Measurements from ENCODE around the gene COA4. TPM values are rescaled to one million over a fixed set of nuclear protein-coding genes. Genes with fewer than 3 reads are reported as not detected.

The COA4 gene
- total and polyA plus RNA-seq, 2 donors (not counting 1 experiment from before 2014, with no cell fraction given): 59.6 to 60.8 TPM

DNA sequence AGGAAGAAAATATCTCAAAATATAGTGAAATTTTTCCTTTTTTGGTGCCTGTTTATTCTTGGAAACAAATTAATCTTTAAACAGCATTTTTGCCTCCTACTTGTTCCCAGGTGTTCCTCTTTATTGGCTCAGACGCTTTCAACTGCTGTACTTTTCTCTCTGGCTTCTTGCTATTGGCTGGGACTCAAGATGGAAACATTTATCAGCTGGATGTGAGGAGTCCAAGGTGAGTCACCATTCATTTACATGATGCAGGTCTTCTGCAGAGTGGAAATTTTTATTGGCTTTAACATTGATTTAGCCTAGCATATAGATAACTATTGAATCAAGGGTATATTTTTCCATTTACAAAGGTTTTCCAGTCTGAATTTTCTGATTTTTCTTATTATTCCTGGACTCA lies 39.8 kb upstream of the COA4 start:
- Mint-ChIP-seq H3K27ac (no peak overlapping the region), H3K9me3 (ENCODE audit: insufficient read depth) (no peaks in the 10 kb centered on the region), H3K27me3 (no peaks in the 10 kb centered on the region), H3K4me3 (no peak overlapping the region), H3K4me1 (no peaks in the 10 kb centered on the region)
- Histone ChIP-seq H3K9me3 (ENCODE audit: control extremely low read depth in 1 of 3, control insufficient read depth in 2 of 3, insufficient read depth in 1 of 3, low read length in 2 of 3) (no peaks in the 10 kb centered on the region), H3K79me2 (ENCODE audit: control insufficient read depth, insufficient read depth, low read length) (no peaks in the 10 kb centered on the region), H4K20me1 (ENCODE audit: control insufficient read depth, insufficient read depth, low read length, poor library complexity, severe bottlenecking) (no peaks in the 10 kb centered on the region), H3K4me3 (ENCODE audit: control extremely low read depth in 1 of 5, extremely low read depth in 1 of 5, insufficient read depth in 1 of 5, low read depth in 2 of 5, low read length in 4 of 5) (no peak overlapping the region), H3K27me3 (replicated peaks in 1 of 4; ENCODE audit: control extremely low read depth in 1 of 4, control insufficient read depth in 3 of 4, insufficient read depth in 4 of 4, low read length in 3 of 4) (no peaks in the 10 kb centered on the region), H3K36me3 (replicated peaks in 1 of 2; ENCODE audit: control extremely low read depth in 1 of 2, control insufficient read depth in 1 of 2, extremely low read depth in 1 of 2, insufficient read depth in 2 of 2, low read length in 1 of 2) (peaks cover 6 to 76% of the 10 kb centered on the region in 2 experiments), H3K4me2 (replicated peaks; ENCODE audit: low read depth, low read length, poor library complexity, severe bottlenecking) (no peak overlapping the region), H3K27ac (ENCODE audit: low read length in 2 of 2) (no peak overlapping the region), H3K4me1 (ENCODE audit: control insufficient read depth in 2 of 2, insufficient read depth in 2 of 2, low read length in 2 of 2) (no peaks in the 10 kb centered on the region), H2AFZ (ENCODE audit: insufficient read depth, low read depth, low read length, poor library complexity, severe bottlenecking) (no peak overlapping the region), H3K9ac (ENCODE audit: low read length) (no peak overlapping the region)
- ChIA-PET CTCF (interaction anchor here (1.2 kb wide), 1 partner anchor 15 kb away, joined by 3 read pairs; no protein-coding TSS in a partner anchor), POLR2A (no interaction called here)
- no peak for TF ChIP-seq EZH2 (IDR thresholded peaks at IDR 0.05; ENCODE audit: borderline replicate concordance, insufficient read depth, low read depth, low read length, poor library complexity, severe bottlenecking)
- TF ChIP-seq, protein P1, sequence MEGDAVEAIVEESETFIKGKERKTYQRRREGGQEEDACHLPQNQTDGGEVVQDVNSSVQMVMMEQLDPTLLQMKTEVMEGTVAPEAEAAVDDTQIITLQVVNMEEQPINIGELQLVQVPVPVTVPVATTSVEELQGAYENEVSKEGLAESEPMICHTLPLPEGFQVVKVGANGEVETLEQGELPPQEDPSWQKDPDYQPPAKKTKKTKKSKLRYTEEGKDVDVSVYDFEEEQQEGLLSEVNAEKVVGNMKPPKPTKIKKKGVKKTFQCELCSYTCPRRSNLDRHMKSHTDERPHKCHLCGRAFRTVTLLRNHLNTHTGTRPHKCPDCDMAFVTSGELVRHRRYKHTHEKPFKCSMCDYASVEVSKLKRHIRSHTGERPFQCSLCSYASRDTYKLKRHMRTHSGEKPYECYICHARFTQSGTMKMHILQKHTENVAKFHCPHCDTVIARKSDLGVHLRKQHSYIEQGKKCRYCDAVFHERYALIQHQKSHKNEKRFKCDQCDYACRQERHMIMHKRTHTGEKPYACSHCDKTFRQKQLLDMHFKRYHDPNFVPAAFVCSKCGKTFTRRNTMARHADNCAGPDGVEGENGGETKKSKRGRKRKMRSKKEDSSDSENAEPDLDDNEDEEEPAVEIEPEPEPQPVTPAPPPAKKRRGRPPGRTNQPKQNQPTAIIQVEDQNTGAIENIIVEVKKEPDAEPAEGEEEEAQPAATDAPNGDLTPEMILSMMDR (IDR thresholded peaks at IDR 0.05): no peak
- ATAC-seq (ENCODE audit: low read depth): no peak
- DNase-seq: no peak
- 100% methylated on average over 1 of the region's 1 CpG for WGBS (ENCODE audit: insufficient coverage)
- intact Hi-C loops (cut with micrococcal nuclease): no loop called here

DNA sequence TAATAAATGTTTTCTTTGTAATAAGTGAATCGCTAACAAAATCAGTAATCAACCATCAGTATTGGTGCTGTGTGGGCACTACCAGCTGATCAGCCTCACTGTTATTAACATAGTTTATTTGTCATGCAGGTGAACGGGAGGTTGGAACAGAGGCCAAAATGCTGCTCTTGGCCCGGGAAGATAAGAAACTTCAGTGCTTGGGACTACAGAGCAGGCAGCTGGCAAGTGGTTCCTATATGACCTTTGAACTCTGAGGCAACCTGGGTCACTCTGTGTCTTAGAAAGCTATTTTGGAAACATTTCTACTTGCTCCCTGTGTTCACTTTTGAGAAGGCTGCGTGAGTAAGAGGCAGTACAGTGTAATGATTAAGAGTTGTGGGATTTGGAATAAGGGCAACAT lies 37.6 kb upstream of the COA4 start:
- intact Hi-C loops (cut with micrococcal nuclease): no loop called here

More for the DNA sequence above, 37.6 kb upstream of the COA4 start:
- Histone ChIP-seq H3K36me3 (replicated peaks in 1 of 2; ENCODE audit: control extremely low read depth in 1 of 2, control insufficient read depth in 1 of 2, extremely low read depth in 1 of 2, insufficient read depth in 2 of 2, low read length in 1 of 2) (peaks cover 10 to 79% of the 10 kb centered on the region in 2 experiments), H3K27ac (ENCODE audit: low read length in 2 of 2) (no peak overlapping the region), H3K27me3 (replicated peaks in 1 of 4; ENCODE audit: control extremely low read depth in 1 of 4, control insufficient read depth in 3 of 4, insufficient read depth in 4 of 4, low read length in 3 of 4) (no peaks in the 10 kb centered on the region), H3K9me3 (ENCODE audit: control extremely low read depth in 1 of 3, control insufficient read depth in 2 of 3, insufficient read depth in 1 of 3, low read length in 2 of 3) (no peaks in the 10 kb centered on the region), H2AFZ (ENCODE audit: insufficient read depth, low read depth, low read length, poor library complexity, severe bottlenecking) (no peak overlapping the region), H3K79me2 (ENCODE audit: control insufficient read depth, insufficient read depth, low read length) (no peaks in the 10 kb centered on the region), H3K4me2 (replicated peaks; ENCODE audit: low read depth, low read length, poor library complexity, severe bottlenecking) (no peak overlapping the region), H3K9ac (ENCODE audit: low read length) (no peak overlapping the region), H4K20me1 (ENCODE audit: control insufficient read depth, insufficient read depth, low read length, poor library complexity, severe bottlenecking) (no peaks in the 10 kb centered on the region), H3K4me3 (ENCODE audit: control extremely low read depth in 1 of 5, extremely low read depth in 1 of 5, insufficient read depth in 1 of 5, low read depth in 2 of 5, low read length in 4 of 5) (no peak overlapping the region), H3K4me1 (ENCODE audit: control insufficient read depth in 2 of 2, insufficient read depth in 2 of 2, low read length in 2 of 2) (no peaks in the 10 kb centered on the region)
- Mint-ChIP-seq H3K27ac (no peak overlapping the region), H3K9me3 (ENCODE audit: insufficient read depth) (no peaks in the 10 kb centered on the region), H3K4me3 (no peak overlapping the region), H3K4me1 (no peaks in the 10 kb centered on the region), H3K27me3 (no peaks in the 10 kb centered on the region)
- TF ChIP-seq, protein P1 (IDR thresholded peaks at IDR 0.05): no peak
- no peak for TF ChIP-seq EZH2 (IDR thresholded peaks at IDR 0.05; ENCODE audit: borderline replicate concordance, insufficient read depth, low read depth, low read length, poor library complexity, severe bottlenecking)
- ChIA-PET CTCF (no interaction called here), POLR2A (no interaction called here)
- no peak for ATAC-seq (ENCODE audit: low read depth)
- WGBS (ENCODE audit: insufficient coverage): 95% methylated on average over 2 of the region's 4 CpGs
- no peak for DNase-seq
